B cell (primary cell): ENCODE data around the gene ICE2. TPM values are rescaled to one million over a fixed set of nuclear protein-coding genes. Genes with fewer than 3 reads are reported as not detected.
A peak's percentile ranks its signal among the peaks of the same experiment; 100 is the strongest.
"Not testable (repeated sequence)": the region's sequence is repeated elsewhere in the genome, so short reads cannot be mapped to it uniquely, and the experiment has no call there.

Experiments
- ATAC-seq: fragments of 200-7000 bp; cut with Tn5 transposase; one replicate; pipeline ENCODE4 v1.10.0; 2021; ENCODE audit warnings: low read depth, mild to moderate bottlenecking, moderate number of reproducible peaks, moderate library complexity
- CTCF ChIA-PET: fragments of 350-600 bp; sonication (Branson Sonifier 250); formaldehyde crosslinking; loops from one replicate; lab custom pipeline; 2021; ENCODE audit warnings: antibody characterized with exemption, inconsistent platforms; lab: Charles Lee
- POLR2A ChIA-PET: fragments of 350-600 bp; sonication (Branson Sonifier 250); formaldehyde crosslinking; loops from one replicate; lab custom pipeline; 2021; ENCODE audit warnings: antibody characterized with exemption; lab: Charles Lee
- DNase-seq: peaks from one replicate; pipeline ENCODE4 v3.0.0; 2013
- H2AFZ ChIP-seq: 2 replicates; pipeline ENCODE4 v1.6.1; 2012; ENCODE audit warnings: mild to moderate bottlenecking, low read depth, low read length; ENCODE audit not compliant: insufficient read depth, poor library complexity, severe bottlenecking
- H3K27ac ChIP-seq, 2 donors: 1 replicate in 1 of 2; 2 replicates in 1 of 2; pipeline ENCODE4 v1.5.1; 2012 to 2013; ENCODE audit warnings: low read length in 2 of 2, mild to moderate bottlenecking in 2 of 2, moderate library complexity in 1 of 2
- H3K27me3 ChIP-seq, 4 experiments: fragments of 200-600 bp in 1 of 4; sonication (generic) in 1 of 4; replicated peaks in 1 of 4; 1 replicate in 2 of 4; 2 replicates in 2 of 4; pipeline versions ENCODE4 v1.6.1 to v1.7.0; 2013 to 2016; ENCODE audit warnings: low read length in 3 of 4, mild to moderate bottlenecking in 2 of 4, mixed read lengths in 1 of 4, moderate library complexity in 1 of 4; ENCODE audit not compliant: insufficient read depth in 4 of 4, control insufficient read depth in 3 of 4; ENCODE audit errors: control extremely low read depth in 1 of 4
- H3K36me3 ChIP-seq, 2 experiments: replicated peaks in 1 of 2; 1 replicate in 1 of 2; 2 replicates in 1 of 2; pipeline versions ENCODE4 v1.6.1 to v1.7.1; 2013; ENCODE audit warnings: low read length in 1 of 2; ENCODE audit not compliant: insufficient read depth in 2 of 2, control insufficient read depth in 1 of 2; ENCODE audit errors: control extremely low read depth in 1 of 2, extremely low read depth in 1 of 2
- H3K4me1 ChIP-seq, 2 donors: fragments of 200-600 bp in 1 of 2; sonication (generic) in 1 of 2; 1 replicate in 1 of 2; 2 replicates in 1 of 2; pipeline versions ENCODE4 v1.5.1 to v1.6.1; 2013 to 2017; ENCODE audit warnings: low read length in 2 of 2; ENCODE audit not compliant: control insufficient read depth in 2 of 2, insufficient read depth in 2 of 2
- H3K4me2 ChIP-seq: replicated peaks from 2 replicates; pipeline ENCODE3; 2012; ENCODE audit warnings: mild to moderate bottlenecking, low read depth, low read length; ENCODE audit not compliant: poor library complexity, severe bottlenecking
- H3K4me3 ChIP-seq, 5 experiments: fragments of 200-600 bp in 1 of 5; sonication (generic) in 1 of 5; 1 replicate in 3 of 5; 2 replicates in 2 of 5; pipeline versions ENCODE4 v1.5.1 to v1.7.0; 2011 to 2016; ENCODE audit warnings: low read length in 4 of 5, mild to moderate bottlenecking in 4 of 5, low read depth in 2 of 5, control low read depth in 1 of 5, moderate library complexity in 1 of 5; ENCODE audit not compliant: insufficient read depth in 1 of 5; ENCODE audit errors: control extremely low read depth in 1 of 5, extremely low read depth in 1 of 5
- H3K79me2 ChIP-seq: fragments of 200-600 bp; sonication (generic); one replicate; pipeline ENCODE4 v1.6.0; 2016; ENCODE audit warnings: low read length; ENCODE audit not compliant: control insufficient read depth, insufficient read depth
- H3K9ac ChIP-seq: fragments of 200-600 bp; sonication (generic); 2 replicates; pipeline ENCODE4 v1.6.1; 2017; ENCODE audit warnings: mild to moderate bottlenecking, low read length, moderate library complexity
- H3K9me3 ChIP-seq, 3 donors: one replicate each; pipeline versions ENCODE4 v1.6.1 to v1.7.1; 2013; ENCODE audit warnings: low read length in 2 of 3; ENCODE audit not compliant: control insufficient read depth in 2 of 3, insufficient read depth in 1 of 3; ENCODE audit errors: control extremely low read depth in 1 of 3
- H4K20me1 ChIP-seq: 2 replicates; pipeline ENCODE4 v1.6.0; 2012; ENCODE audit warnings: mild to moderate bottlenecking, low read length; ENCODE audit not compliant: insufficient read depth, control insufficient read depth, poor library complexity, severe bottlenecking
- H3K27ac Mint-ChIP-seq: one replicate; pipeline ENCODE4 v1.8.0; 2021; ENCODE audit warnings: mixed read lengths
- H3K27me3 Mint-ChIP-seq: one replicate; pipeline ENCODE4 v1.8.0; 2021; ENCODE audit warnings: mixed read lengths
- H3K4me1 Mint-ChIP-seq: one replicate; pipeline ENCODE4 v1.8.0; 2021; ENCODE audit warnings: mixed read lengths
- H3K4me3 Mint-ChIP-seq: one replicate; pipeline ENCODE4 v1.8.0; 2021; ENCODE audit warnings: mixed read lengths
- H3K9me3 Mint-ChIP-seq: one replicate; pipeline ENCODE4 v1.8.0; 2022; ENCODE audit warnings: mixed read lengths; ENCODE audit not compliant: insufficient read depth
- EZH2 ChIP-seq: IDR thresholded peaks from 2 replicates; pipeline ENCODE4 v1.6.1; 2012; ENCODE audit warnings: borderline replicate concordance, low read depth, mild to moderate bottlenecking, moderate library complexity, low read length; ENCODE audit not compliant: insufficient read depth, poor library complexity, severe bottlenecking
- WGBS: methylation state at CpG from one replicate; pipeline ENCODE4 v1.1.5; 2013; ENCODE audit warnings: missing lambda C conversion rate; ENCODE audit not compliant: insufficient coverage; 5-methylcytosine and 5-hydroxymethylcytosine counted together
- intact Hi-C: fragments of 100-400 bp; cut with micrococcal nuclease; formaldehyde crosslinking; loops from one replicate; pipeline ENCODE4 v1.10.0; 2022
- polyA plus RNA-seq: library from polyadenylated mRNA; depleted of rRNA; stranded (reverse); fragments of >200 nt; gene quantifications from 2 replicates; pipeline ENCODE4 v1.2.3, GENCODE V29; 2012
- total RNA-seq, 2 donors: library from RNA; stranded (reverse); fragments of 120-200 nt in 1 of 2; gene quantifications; 1 replicate in 1 of 2; 2 replicates in 1 of 2; pipeline versions ENCODE4 v1.2.3 to v1.2.4, GENCODE V29; 2013 to 2022
- TF ChIP-seq, protein P1 (sequence below): fragments of 200-600 bp; IDR thresholded peaks from one replicate; pipeline ENCODE4 v1.8.0; 2022; ENCODE audit warnings: antibody characterized with exemption, mild to moderate bottlenecking

The ICE2 gene
- total and polyA plus RNA-seq, 2 donors (not counting 1 experiment from before 2014, with no cell fraction given) = 19.0 to 71.2 TPM

DNA sequence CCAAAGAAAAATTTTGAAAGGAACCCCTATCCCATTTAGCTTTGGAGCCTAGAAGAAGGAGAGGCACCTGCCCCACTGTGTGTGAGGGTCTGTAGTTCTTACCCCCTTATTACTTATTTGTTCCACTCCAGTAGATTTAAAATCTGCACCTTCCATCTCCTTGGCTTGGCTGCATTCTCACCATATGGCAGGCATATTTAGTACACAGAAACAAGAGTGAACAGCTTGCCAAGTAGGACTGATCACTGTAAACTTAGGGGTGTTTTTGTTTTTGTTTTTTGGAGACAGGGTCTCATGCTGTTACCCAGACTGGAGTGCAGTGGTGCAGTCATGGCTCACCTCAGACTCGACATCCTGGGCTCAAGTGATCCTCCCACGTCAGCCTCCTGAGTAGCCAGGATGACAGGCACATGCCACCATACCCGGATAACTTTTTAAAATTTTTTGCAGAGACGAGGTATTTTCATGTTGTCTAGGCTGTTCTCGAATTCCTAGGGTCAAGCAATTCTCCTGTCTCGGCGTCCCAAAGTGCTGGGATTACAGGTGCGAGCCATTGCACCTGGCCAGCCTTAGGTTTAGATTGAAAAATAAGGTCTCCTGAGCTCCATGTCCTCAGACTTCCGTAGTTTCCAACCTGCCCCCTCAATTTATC, 67.0 kb downstream of the ICE2 start:
- no peak overlapping the region for H2AFZ ChIP-seq
- H3K4me3 ChIP-seq = no peak overlapping the region
- H3K9ac ChIP-seq = no peak overlapping the region
- Mint-ChIP-seq H3K4me3 (no peak overlapping the region), H3K9me3 (no peaks in the 10 kb centered on the region), H3K27me3 (no peaks in the 10 kb centered on the region), H3K27ac (no peak overlapping the region), H3K4me1 (peaks cover 16% of the 10 kb centered on the region)
- H3K27ac ChIP-seq = no peak overlapping the region
- no peaks in the 10 kb centered on the region for H3K9me3 ChIP-seq
- no peaks in the 10 kb centered on the region for H3K79me2 ChIP-seq
- POLR2A ChIA-PET = no interaction called here
- intact Hi-C loops = no loop called here
- no peaks in the 10 kb centered on the region for H3K36me3 ChIP-seq
- TF ChIP-seq, protein P1, sequence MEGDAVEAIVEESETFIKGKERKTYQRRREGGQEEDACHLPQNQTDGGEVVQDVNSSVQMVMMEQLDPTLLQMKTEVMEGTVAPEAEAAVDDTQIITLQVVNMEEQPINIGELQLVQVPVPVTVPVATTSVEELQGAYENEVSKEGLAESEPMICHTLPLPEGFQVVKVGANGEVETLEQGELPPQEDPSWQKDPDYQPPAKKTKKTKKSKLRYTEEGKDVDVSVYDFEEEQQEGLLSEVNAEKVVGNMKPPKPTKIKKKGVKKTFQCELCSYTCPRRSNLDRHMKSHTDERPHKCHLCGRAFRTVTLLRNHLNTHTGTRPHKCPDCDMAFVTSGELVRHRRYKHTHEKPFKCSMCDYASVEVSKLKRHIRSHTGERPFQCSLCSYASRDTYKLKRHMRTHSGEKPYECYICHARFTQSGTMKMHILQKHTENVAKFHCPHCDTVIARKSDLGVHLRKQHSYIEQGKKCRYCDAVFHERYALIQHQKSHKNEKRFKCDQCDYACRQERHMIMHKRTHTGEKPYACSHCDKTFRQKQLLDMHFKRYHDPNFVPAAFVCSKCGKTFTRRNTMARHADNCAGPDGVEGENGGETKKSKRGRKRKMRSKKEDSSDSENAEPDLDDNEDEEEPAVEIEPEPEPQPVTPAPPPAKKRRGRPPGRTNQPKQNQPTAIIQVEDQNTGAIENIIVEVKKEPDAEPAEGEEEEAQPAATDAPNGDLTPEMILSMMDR = no peak
- TF ChIP-seq EZH2 = no peak
- H3K27me3 ChIP-seq = no peaks in the 10 kb centered on the region
- CTCF ChIA-PET = no interaction called here
- ATAC-seq = no peak
- H4K20me1 ChIP-seq = no peaks in the 10 kb centered on the region
- no peak for DNase-seq
- no peak overlapping the region for H3K4me2 ChIP-seq
- 91% methylated on average over 7 of the region's 9 CpGs for WGBS
- peaks cover 18 to 23% of the 10 kb centered on the region in 2 donors for H3K4me1 ChIP-seq

DNA sequence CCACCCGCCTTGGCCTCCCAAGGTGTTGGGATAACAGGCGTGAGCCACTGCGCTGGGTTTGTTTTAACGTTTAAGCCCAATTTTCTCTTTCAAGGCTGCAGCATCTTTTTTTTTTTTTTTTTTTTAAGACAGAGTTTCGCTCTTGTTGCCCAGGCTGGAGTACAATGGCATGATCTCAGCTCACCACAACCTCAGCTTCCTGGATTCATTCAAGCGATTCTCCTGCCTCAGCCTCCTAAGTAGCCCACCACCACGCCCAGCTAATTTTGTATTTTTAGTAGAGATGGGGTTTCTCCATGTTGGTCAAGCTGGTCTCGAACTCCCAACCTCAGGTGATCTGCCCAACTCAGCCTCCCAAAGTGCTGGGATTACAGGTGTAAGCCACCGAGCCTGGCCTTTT, 68.6 kb downstream of the ICE2 start:
- H3K27ac ChIP-seq, H3K27me3 Mint-ChIP-seq, H3K4me3 ChIP-seq, intact Hi-C loops, ATAC-seq, H3K9ac ChIP-seq, H3K27me3 ChIP-seq, H2AFZ ChIP-seq, H3K27ac Mint-ChIP-seq, H3K4me3 Mint-ChIP-seq, H3K36me3 ChIP-seq, H3K79me2 ChIP-seq, DNase-seq, H4K20me1 ChIP-seq, H3K9me3 Mint-ChIP-seq, H3K9me3 ChIP-seq: not testable (repeated sequence)
- H3K4me1 Mint-ChIP-seq = peaks cover 16% of the 10 kb centered on the region
- peaks cover 18 to 23% of the 10 kb centered on the region in 2 donors for H3K4me1 ChIP-seq
- WGBS = 68% methylated on average over 4 of the region's 9 CpGs
- POLR2A ChIA-PET = interaction anchor here (0.7 kb wide), 1 partner anchor 18 kb away, joined by 5 read pairs; no protein-coding TSS in a partner anchor
- peak overlapping the region; percentile 12 for H3K4me2 ChIP-seq
- CTCF ChIA-PET = interaction anchor here (0.6 kb wide), 2 partner anchors 11 to 150 kb away, joined by 3 read pairs; no protein-coding TSS in a partner anchor
